ENCODE measurements around the gene OTUD4. TPM values are rescaled to one million over a fixed set of nuclear protein-coding genes. Genes with fewer than 3 reads are reported as not detected.

OTUD4 gene
- total and polyA plus RNA-seq, 2 donors (not counting 3 experiments of a cell fraction or from before 2014, with no cell fraction given) = 12.6 to 40.9 TPM

DNA sequence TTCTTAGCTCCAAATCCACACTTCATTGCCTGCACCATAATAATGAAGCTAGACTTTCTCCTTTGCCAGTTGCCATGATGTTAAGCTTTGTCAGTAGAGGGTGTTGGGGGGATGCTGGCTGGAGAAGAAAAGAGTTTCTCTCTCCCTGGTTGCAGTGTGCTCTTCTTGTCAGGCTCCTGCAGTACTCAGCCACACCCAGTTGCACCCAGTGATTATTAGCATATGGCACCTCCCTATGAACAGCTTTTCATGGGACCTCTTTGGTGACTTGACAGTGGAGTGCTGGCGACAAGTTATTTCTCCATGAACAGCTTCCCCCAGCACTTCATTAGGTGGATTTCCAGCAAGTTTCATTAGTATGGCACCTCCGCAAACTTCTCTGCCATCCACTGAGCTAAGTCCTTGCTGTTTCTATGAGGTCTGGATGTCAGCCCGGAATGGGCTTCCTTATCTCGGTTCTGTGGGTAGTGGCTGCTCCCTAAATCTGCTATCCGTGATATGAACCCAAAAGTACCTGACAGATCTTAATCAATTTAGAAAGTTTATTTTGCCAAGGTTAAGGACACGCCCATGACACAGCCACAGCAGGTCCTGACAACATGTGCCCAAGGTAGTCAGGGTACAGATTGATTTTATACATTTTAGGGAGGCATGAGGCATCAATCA lies 18.8 kb upstream of the OTUD4 start:
- DNase-seq (ENCODE audit: low read depth, low spot score) = no peak
- Histone ChIP-seq H3K27ac (ENCODE audit: insufficient read depth, low read depth, low read length) (no peak overlapping the region), H3K4me2 (ENCODE audit: insufficient read depth, low read length) (no peak overlapping the region), H3K9me3 (replicated peaks; ENCODE audit: control insufficient read depth, insufficient read depth, low read length) (no peaks in the 10 kb centered on the region), H3K4me3 (replicated peaks in 1 of 3; ENCODE audit: insufficient read depth in 1 of 3, low read depth in 1 of 3, low read length in 3 of 3) (no peak overlapping the region), H3K9me1 (replicated peaks; ENCODE audit: control insufficient read depth, extremely low read depth, insufficient read depth, low read length) (no peaks in the 10 kb centered on the region), H3K36me3 (ENCODE audit: control insufficient read depth in 2 of 2, extremely low read depth in 1 of 2, insufficient read depth in 2 of 2, low read length in 2 of 2) (no peaks in the 10 kb centered on the region), H3K79me2 (ENCODE audit: control insufficient read depth, insufficient read depth, low read length) (no peaks in the 10 kb centered on the region), H3K4me1 (ENCODE audit: control insufficient read depth, extremely low read depth, insufficient read depth, low read length) (no peaks in the 10 kb centered on the region), H4K20me1 (replicated peaks; ENCODE audit: control insufficient read depth, extremely low read depth, insufficient read depth, low read length) (no peaks in the 10 kb centered on the region), H3K9ac (replicated peaks; ENCODE audit: extremely low read depth, insufficient read depth, low read length) (no peak overlapping the region), H3K27me3 (ENCODE audit: control insufficient read depth in 2 of 2, insufficient read depth in 2 of 2, low read length in 2 of 2) (peaks cover 6 to 9% of the 10 kb centered on the region in 2 experiments), H2AFZ (ENCODE audit: low read depth, low read length) (no peak overlapping the region)
- no peak for FAIRE-seq
- dilution Hi-C loops (cut with MboI; ENCODE audit: extremely low pct_ligation_motif_present, low sequenced_read_pairs) (no loop called here), intact Hi-C loops (cut with micrococcal nuclease) (no loop called here)
- TF ChIP-seq POLR2A (IDR thresholded peaks at IDR 0.05; ENCODE audit: low read depth, low read length) (no peak), POLR2AphosphoS5 (IDR thresholded peaks at IDR 0.05; ENCODE audit: insufficient read depth, low read depth, low read length) (no peak), GATA2 (IDR thresholded peaks at IDR 0.05; ENCODE audit: insufficient read depth, insufficient read length, low read depth, low read length) (no peak), EZH2 (IDR thresholded peaks at IDR 0.05; ENCODE audit: borderline replicate concordance, low read depth, low read length, severe bottlenecking) (no peak), MYC (IDR thresholded peaks at IDR 0.05; ENCODE audit: low read depth, low read length) (no peak), FOS (IDR thresholded peaks at IDR 0.05; ENCODE audit: borderline replicate concordance, insufficient read depth, low read length) (no peak), JUN (IDR thresholded peaks at IDR 0.05; ENCODE audit: borderline replicate concordance, insufficient read depth, insufficient read length, low read depth) (no peak)
- TF ChIP-seq, protein P1, sequence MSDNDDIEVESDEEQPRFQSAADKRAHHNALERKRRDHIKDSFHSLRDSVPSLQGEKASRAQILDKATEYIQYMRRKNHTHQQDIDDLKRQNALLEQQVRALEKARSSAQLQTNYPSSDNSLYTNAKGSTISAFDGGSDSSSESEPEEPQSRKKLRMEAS (IDR thresholded peaks at IDR 0.05; ENCODE audit: insufficient read depth, insufficient read length) = no peak
- TF ChIP-seq, protein P2, sequence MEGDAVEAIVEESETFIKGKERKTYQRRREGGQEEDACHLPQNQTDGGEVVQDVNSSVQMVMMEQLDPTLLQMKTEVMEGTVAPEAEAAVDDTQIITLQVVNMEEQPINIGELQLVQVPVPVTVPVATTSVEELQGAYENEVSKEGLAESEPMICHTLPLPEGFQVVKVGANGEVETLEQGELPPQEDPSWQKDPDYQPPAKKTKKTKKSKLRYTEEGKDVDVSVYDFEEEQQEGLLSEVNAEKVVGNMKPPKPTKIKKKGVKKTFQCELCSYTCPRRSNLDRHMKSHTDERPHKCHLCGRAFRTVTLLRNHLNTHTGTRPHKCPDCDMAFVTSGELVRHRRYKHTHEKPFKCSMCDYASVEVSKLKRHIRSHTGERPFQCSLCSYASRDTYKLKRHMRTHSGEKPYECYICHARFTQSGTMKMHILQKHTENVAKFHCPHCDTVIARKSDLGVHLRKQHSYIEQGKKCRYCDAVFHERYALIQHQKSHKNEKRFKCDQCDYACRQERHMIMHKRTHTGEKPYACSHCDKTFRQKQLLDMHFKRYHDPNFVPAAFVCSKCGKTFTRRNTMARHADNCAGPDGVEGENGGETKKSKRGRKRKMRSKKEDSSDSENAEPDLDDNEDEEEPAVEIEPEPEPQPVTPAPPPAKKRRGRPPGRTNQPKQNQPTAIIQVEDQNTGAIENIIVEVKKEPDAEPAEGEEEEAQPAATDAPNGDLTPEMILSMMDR (IDR thresholded peaks at IDR 0.05; ENCODE audit: extremely low read depth in 1 of 2, insufficient read depth in 1 of 2, low read depth in 1 of 2, low read length in 2 of 2) = no peak
- BruUV-seq (replicated peaks) = no TSS peak
- ChIA-PET POLR2A (no interaction called here), CTCF (interaction anchor here (1.1 kb wide), 1 partner anchor 9 kb away, joined by 4 read pairs; no protein-coding TSS in a partner anchor)

All from endothelial cell of umbilical vein (primary cell).